Ovary (tissue), 9 donors: ENCODE results near the gene RYR1. TPM values are rescaled to one million over a fixed set of nuclear protein-coding genes. Genes with fewer than 3 reads are reported as not detected.

Experiments
- DNase-seq, 5 donors: peaks; one replicate each; pipeline ENCODE4 v3.0.0-alpha.2; 2019 to 2020
- H3K27ac ChIP-seq, 2 donors: fragments of 200-600 bp; one replicate each; pipeline versions ENCODE4 v1.5.1 to v1.8.0; 2019 to 2022
- H3K27me3 ChIP-seq: fragments of 200-600 bp; one replicate; pipeline ENCODE4 v1.8.0; 2022
- H3K36me3 ChIP-seq: fragments of 200-600 bp; sonication (generic); one replicate; pipeline ENCODE4 v1.5.1; 2019
- H3K4me1 ChIP-seq: one replicate; pipeline ENCODE4 v1.8.1; 2013; ENCODE audit warnings: mild to moderate bottlenecking, moderate library complexity; ENCODE audit not compliant: insufficient read depth
- H3K4me3 ChIP-seq: fragments of 200-600 bp; sonication (generic); one replicate; pipeline ENCODE4 v1.5.1; 2017
- H3K9me3 ChIP-seq, 2 donors: fragments of 200-600 bp in 1 of 2; sonication (generic) in 1 of 2; one replicate each; pipeline versions ENCODE4 v1.5.1 to v1.8.1; 2013 to 2019; ENCODE audit warnings: mild to moderate bottlenecking in 1 of 2, moderate library complexity in 1 of 2
- CTCF ChIP-seq, 3 donors: fragments of 450-650 bp in 2 of 3; fragments of 200-600 bp in 1 of 3; IDR thresholded peaks; one replicate each; pipeline versions ENCODE4 v1.5.1 to v1.8.0; 2016 to 2022; ENCODE audit warnings: antibody characterized with exemption in 3 of 3, mild to moderate bottlenecking in 1 of 3
- EP300 ChIP-seq: sonication (generic); formaldehyde crosslinking; IDR thresholded peaks from one replicate; pipeline ENCODE4 v1.6.1; 2017; ENCODE audit warnings: antibody characterized with exemption
- POLR2A ChIP-seq: fragments of 450-650 bp; IDR thresholded peaks from one replicate; pipeline ENCODE4 v1.6.1; 2017; ENCODE audit warnings: antibody characterized with exemption, mild to moderate bottlenecking, moderate library complexity
- WGBS, 3 donors: extraction: QIAGEN DNeasy Blood & Tissue Kit in 1 of 3; methylation state at CpG; one replicate each; pipeline versions ENCODE4 v1.1.5 to v1.1.7; 2013 to 2017; 5-methylcytosine and 5-hydroxymethylcytosine counted together
- intact Hi-C, 4 donors: fragments of 100-400 bp; cut with DNase I; formaldehyde crosslinking; loops; one replicate each; pipeline versions ENCODE4 v1.11.0 to v1.15.1; 2022 to 2023
- polyA plus RNA-seq, 2 donors: library from polyadenylated mRNA; stranded (reverse); fragments of 200-250 nt in 1 of 2; fragments of 350-450 nt in 1 of 2; fragmentation: Illumina TruSeq in 1 of 2; extraction: RNeasy Lipid Tissue Mini Kit (QIAGEN cat#74804) in 1 of 2; gene quantifications; one replicate each; pipeline ENCODE4 v1.2.3, GENCODE V29; 2013 to 2014
- total RNA-seq, 7 donors: library from RNA; depleted of rRNA in 2 of 7; stranded (reverse); fragments of >200 nt in 2 of 7; fragmentation: NEBNext Ultra II Directional in 3 of 7; extraction: Animal tissue kit (Norgen Biotek cat#: 25700) in 3 of 7; gene quantifications; one replicate each; pipeline versions ENCODE4 v1.1.0 to v1.2.4, GENCODE V29; 2016 to 2023
- donor health status: DM: no; HTN: no; CAD: no; lungs with moderate emphysema.
- donor health status: DM: no; HTN: no; CAD: no.
- donor health status: Bipolar disorder and iron deficiency.
- donor health status: DM: yes; HTN: yes; CAD: no.
- donor health status: DM: no; HTN: no; CAD: no.
- donor health status: DM: yes; HTN: yes; CAD: no.

The RYR1 gene
- total and polyA plus RNA-seq, 9 donors = 0.57 to 2.6 (median 1.0) TPM

GRCh38 chr19:38506723-38507550, 73.4 kb downstream of the RYR1 start:
- intact Hi-C loops = no loop called here
- H3K4me3 ChIP-seq = no peak overlapping the region
- H3K9me3 ChIP-seq = no peaks in the 10 kb centered on the region
- peaks cover 2% of the 10 kb centered on the region for H3K4me1 ChIP-seq
- H3K36me3 ChIP-seq = no peaks in the 10 kb centered on the region
- WGBS, 3 donors = 15 to 43% (median 17%) methylated on average over 35 of the region's 35 CpGs
- TF ChIP-seq POLR2A (no peak), EP300 (no peak), CTCF (IDR thresholded peaks at IDR 0.05) (no peak)
- H3K27me3 ChIP-seq = no peaks in the 10 kb centered on the region
- DNase-seq = peak; percentile 51 to 98 (median 94)
- no peak overlapping the region for H3K27ac ChIP-seq

DNA sequence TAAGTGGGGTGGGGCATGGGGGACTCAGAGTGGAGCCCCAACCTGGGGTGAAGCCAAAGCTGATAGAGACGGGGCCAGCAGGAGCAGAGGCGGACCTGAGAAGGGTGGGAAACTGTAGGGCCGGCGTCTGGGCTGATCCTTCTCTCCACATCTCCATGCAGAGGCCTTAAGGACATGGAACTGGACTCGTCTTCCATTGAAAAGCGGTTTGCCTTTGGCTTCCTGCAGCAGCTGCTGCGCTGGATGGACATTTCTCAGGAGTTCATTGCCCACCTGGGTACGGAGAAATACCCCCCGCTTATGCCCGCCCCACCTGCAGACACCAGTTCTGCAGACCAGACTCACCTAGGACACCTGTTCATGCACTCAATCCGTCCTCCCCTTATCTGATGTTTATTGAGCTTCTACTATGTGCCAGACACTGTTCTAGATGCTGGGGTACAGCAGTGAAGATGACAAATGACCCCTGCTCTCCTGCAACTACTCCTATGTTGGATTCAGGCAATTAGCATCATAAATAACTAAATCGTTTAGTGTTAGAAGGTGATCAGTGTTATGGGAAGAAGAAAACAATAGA, 74.1 kb downstream of the RYR1 start:
- H3K27me3 ChIP-seq = no peaks in the 10 kb centered on the region
- DNase-seq = no peak
- peaks cover 2% of the 10 kb centered on the region for H3K4me1 ChIP-seq
- intact Hi-C loops = no loop called here
- 48 to 74% (median 50%) methylated on average over 12 of the region's 12 CpGs for WGBS, 3 donors
- H3K4me3 ChIP-seq = no peak overlapping the region
- TF ChIP-seq EP300 = no peak
- no peak for TF ChIP-seq POLR2A
- no peak for TF ChIP-seq CTCF (IDR thresholded peaks at IDR 0.05)
- H3K27ac ChIP-seq = no peak overlapping the region
- no peaks in the 10 kb centered on the region for H3K36me3 ChIP-seq
- H3K9me3 ChIP-seq = no peaks in the 10 kb centered on the region

DNA sequence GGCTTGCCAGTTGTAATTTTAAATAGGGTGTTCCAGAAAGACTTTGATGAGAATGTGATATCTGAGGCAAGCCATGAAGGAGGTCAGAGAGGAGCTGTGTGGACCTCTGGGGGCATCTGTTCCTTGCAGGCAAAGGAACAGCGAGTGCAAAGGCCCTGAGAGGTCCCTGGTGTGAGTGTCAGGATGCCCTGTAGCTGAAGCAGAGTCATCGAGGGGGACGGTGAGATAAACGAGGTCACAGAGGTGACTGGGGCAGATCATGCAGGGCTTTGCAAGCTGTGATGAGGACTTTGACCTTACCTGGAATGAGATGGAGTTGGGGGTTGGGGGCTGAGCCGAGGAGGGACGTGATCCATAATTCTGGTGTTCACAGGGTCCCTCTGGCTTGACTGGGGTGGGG, 75.0 kb downstream of the RYR1 start:
- intact Hi-C loops = no loop called here
- peaks cover 2% of the 10 kb centered on the region for H3K4me1 ChIP-seq
- H3K9me3 ChIP-seq = no peaks in the 10 kb centered on the region
- 52 to 59% (median 55%) methylated on average over 6 of the region's 6 CpGs for WGBS, 3 donors
- TF ChIP-seq EP300 = no peak
- TF ChIP-seq POLR2A = no peak
- H3K27me3 ChIP-seq = no peaks in the 10 kb centered on the region
- H3K4me3 ChIP-seq = no peak overlapping the region
- H3K36me3 ChIP-seq = no peaks in the 10 kb centered on the region
- no peak for DNase-seq
- no peak overlapping the region for H3K27ac ChIP-seq

GRCh38 chr19:38509027-38509426, 75.5 kb downstream of the RYR1 start:
- TF ChIP-seq POLR2A = no peak
- no peak for TF ChIP-seq EP300
- TF ChIP-seq CTCF (IDR thresholded peaks at IDR 0.05) = no peak
- H3K9me3 ChIP-seq = no peaks in the 10 kb centered on the region
- H3K27ac ChIP-seq = no peak overlapping the region
- peaks cover 2% of the 10 kb centered on the region for H3K4me1 ChIP-seq
- no peak for DNase-seq
- 87 to 95% (median 89%) methylated on average over 2 of the region's 2 CpGs for WGBS, 3 donors
- H3K27me3 ChIP-seq = no peaks in the 10 kb centered on the region
- no peaks in the 10 kb centered on the region for H3K36me3 ChIP-seq
- H3K4me3 ChIP-seq = no peak overlapping the region
- intact Hi-C loops = no loop called here
